WTC11 (cell line): ENCODE data around the gene RPS6KA6. TPM values are rescaled to one million over a fixed set of nuclear protein-coding genes. Genes with fewer than 3 reads are reported as not detected.

ENCODE experiments used
- ATAC-seq: fragments of 200-7000 bp; cut with Tn5 transposase; 2 replicates; pipeline ENCODE4 v1.10.0; 2021; ENCODE audit warnings: mild to moderate bottlenecking, moderate library complexity
- CTCF ChIA-PET: fragments of 300-600 bp; sonication (Branson Sonifier 250); formaldehyde crosslinking; loops from one replicate; lab custom pipeline; 2021; ENCODE audit warnings: antibody characterized with exemption; lab: Charles Lee
- POLR2A ChIA-PET: fragments of 350-600 bp; sonication (Branson Sonifier 250); formaldehyde crosslinking; loops from one replicate; lab custom pipeline; 2021; ENCODE audit warnings: antibody characterized with exemption; lab: Charles Lee
- DNase-seq: peaks from one replicate; pipeline ENCODE4 v3.0.0; 2021; ENCODE audit warnings: low spot score
- H3K27ac Mint-ChIP-seq: 2 replicates; pipeline ENCODE4 v1.8.0; 2021; ENCODE audit warnings: mixed read lengths
- H3K27me3 Mint-ChIP-seq: 2 replicates; pipeline ENCODE4 v1.8.0; 2021; ENCODE audit warnings: low read depth, mild to moderate bottlenecking, moderate library complexity, mixed read lengths
- H3K36me3 Mint-ChIP-seq: 2 replicates; pipeline ENCODE4 v1.8.0; 2021; ENCODE audit warnings: mixed read lengths
- H3K4me1 Mint-ChIP-seq: 2 replicates; pipeline ENCODE4 v1.8.0; 2022; ENCODE audit warnings: mixed read lengths
- H3K4me3 Mint-ChIP-seq: 2 replicates; pipeline ENCODE4 v1.8.0; 2021; ENCODE audit warnings: mild to moderate bottlenecking, moderate library complexity, mixed read lengths
- H3K9me3 Mint-ChIP-seq: 2 replicates; pipeline ENCODE4 v1.8.0; 2021; ENCODE audit warnings: mixed read lengths
- ATF1 ChIP-seq: sonication (generic); formaldehyde crosslinking; IDR thresholded peaks from 2 replicates; pipeline ENCODE4 v1.8.1; 2023; ENCODE audit warnings: mild to moderate bottlenecking, moderate library complexity, missing genetic modification reagents
- E2F5 ChIP-seq: sonication (generic); formaldehyde crosslinking; IDR thresholded peaks from 2 replicates; pipeline ENCODE4 v1.8.1; 2022; ENCODE audit warnings: mild to moderate bottlenecking, moderate library complexity, missing genetic modification reagents
- FOXK1 ChIP-seq: sonication (generic); formaldehyde crosslinking; IDR thresholded peaks from 2 replicates; pipeline ENCODE4 v1.8.0; 2022; ENCODE audit warnings: mild to moderate bottlenecking, moderate library complexity, missing genetic modification reagents
- GABPB1 ChIP-seq: sonication (generic); formaldehyde crosslinking; IDR thresholded peaks from 2 replicates; pipeline ENCODE4 v1.8.1; 2023; ENCODE audit warnings: mild to moderate bottlenecking, missing genetic modification reagents
- IRF1 ChIP-seq: sonication (generic); formaldehyde crosslinking; IDR thresholded peaks from 2 replicates; pipeline ENCODE4 v1.8.0; 2023; ENCODE audit warnings: missing genetic modification reagents
- JAZF1 ChIP-seq: fragments of 250-450 bp; sonication (Bioruptor Pico); IDR thresholded peaks from 2 replicates; pipeline ENCODE4 v1.9.0; 2021; ENCODE audit warnings: moderate library complexity, mild to moderate bottlenecking, inconsistent platforms
- MLX ChIP-seq: sonication (generic); formaldehyde crosslinking; IDR thresholded peaks from 2 replicates; pipeline ENCODE4 v1.8.1; 2023; ENCODE audit warnings: mild to moderate bottlenecking, missing genetic modification reagents, moderate library complexity
- MXD4 ChIP-seq: fragments of 250-450 bp; sonication (Bioruptor Pico); IDR thresholded peaks from 2 replicates; pipeline ENCODE4 v1.8.0; 2021; ENCODE audit warnings: mild to moderate bottlenecking, moderate library complexity, borderline replicate concordance
- OVOL2 ChIP-seq: fragments of 250-450 bp; sonication (Bioruptor Pico); IDR thresholded peaks from 2 replicates; pipeline ENCODE4 v1.9.0; 2021; ENCODE audit warnings: mild to moderate bottlenecking, borderline replicate concordance
- PRDM15 ChIP-seq: sonication (generic); formaldehyde crosslinking; IDR thresholded peaks from 2 replicates; pipeline ENCODE4 v1.8.0; 2022; ENCODE audit warnings: missing genetic modification reagents
- PREB ChIP-seq: sonication (generic); formaldehyde crosslinking; IDR thresholded peaks from 2 replicates; pipeline ENCODE4 v1.8.1; 2022; ENCODE audit warnings: mild to moderate bottlenecking, missing genetic modification reagents, moderate library complexity, borderline replicate concordance
- PRRX2 ChIP-seq: fragments of 250-450 bp; sonication (Bioruptor Pico); IDR thresholded peaks from 2 replicates; pipeline ENCODE4 v1.8.0; 2021; ENCODE audit warnings: mild to moderate bottlenecking
- SMAD3 ChIP-seq: sonication (generic); formaldehyde crosslinking; IDR thresholded peaks from 2 replicates; pipeline ENCODE4 v1.8.0; 2022; ENCODE audit warnings: missing genetic modification reagents, mild to moderate bottlenecking, borderline replicate concordance
- TEAD4 ChIP-seq: sonication (generic); formaldehyde crosslinking; IDR thresholded peaks from 2 replicates; pipeline ENCODE4 v1.8.0; 2022; ENCODE audit warnings: mild to moderate bottlenecking, missing genetic modification reagents
- ZNF263 ChIP-seq: sonication (generic); formaldehyde crosslinking; IDR thresholded peaks from 2 replicates; pipeline ENCODE4 v1.8.1; 2022; ENCODE audit warnings: low read depth, mild to moderate bottlenecking, moderate library complexity, missing genetic modification reagents
- ZNF532 ChIP-seq: fragments of 250-450 bp; sonication (Bioruptor Pico); IDR thresholded peaks from 2 replicates; pipeline ENCODE4 v1.9.0; 2021; ENCODE audit warnings: mild to moderate bottlenecking, borderline replicate concordance
- ZSCAN18 ChIP-seq: fragments of 250-450 bp; sonication (Bioruptor Pico); IDR thresholded peaks from 2 replicates; pipeline ENCODE4 v2.1.2; 2022; ENCODE audit warnings: mild to moderate bottlenecking, moderate library complexity
- total RNA-seq: library from RNA; stranded (reverse); gene quantifications from 3 replicates; pipeline ENCODE4 v1.2.3, GENCODE V29; 2021

RPS6KA6 gene
- total RNA-seq, 1 experiment from 2014 or later, result 13.3 TPM

- H3K36me3 Mint-ChIP-seq, result peaks cover 2% of the 10 kb centered on the region; the same call in 1 of the 2 replicates
- ChIA-PET CTCF (no interaction called here), POLR2A (no interaction called here)
- ATAC-seq, result no peak
- no peak for DNase-seq
- no peaks in the 10 kb centered on the region for H3K27me3 Mint-ChIP-seq
- TF ChIP-seq SMAD3 (CRISPR knock-in tag), result no peak
- TF ChIP-seq GABPB1 (CRISPR knock-in tag), result no peak
- no peak for TF ChIP-seq ZNF263 (CRISPR knock-in tag)
- no peak for TF ChIP-seq ZSCAN18 (CRISPR knock-in tag)
- TF ChIP-seq OVOL2 (CRISPR knock-in tag), result no peak
- TF ChIP-seq PRDM15 (CRISPR knock-in tag), result no peak
- TF ChIP-seq JAZF1, result no peak
- TF ChIP-seq MLX (CRISPR knock-in tag), result no peak
- TF ChIP-seq TEAD4 (CRISPR knock-in tag), result no peak
- no peak for TF ChIP-seq ZNF532 (CRISPR knock-in tag)
- no peak for TF ChIP-seq PREB (CRISPR knock-in tag)
- no peak for TF ChIP-seq E2F5 (CRISPR knock-in tag)
- no peak for TF ChIP-seq FOXK1 (CRISPR knock-in tag)
- no peak for TF ChIP-seq IRF1 (CRISPR knock-in tag)
- no peak for TF ChIP-seq PRRX2 (CRISPR knock-in tag)
- no peak for TF ChIP-seq MXD4 (CRISPR knock-in tag)
- TF ChIP-seq ATF1, result no peak
- peaks cover 12% of the 10 kb centered on the region for H3K4me1 Mint-ChIP-seq
- H3K27ac Mint-ChIP-seq, result no peak overlapping the region
- H3K9me3 Mint-ChIP-seq, result no peaks in the 10 kb centered on the region
- H3K4me3 Mint-ChIP-seq, result no peak overlapping the region
Observed at GRCh38 chrX:84165711-84166110, 22.3 kb downstream of the RPS6KA6 start.
